OCI-LY7 (cell line): Measurements from ENCODE around the gene RAD21L1. TPM values are rescaled to one million over a fixed set of nuclear protein-coding genes. Genes with fewer than 3 reads are reported as not detected.

Experiments used
- BruUV-seq: library from RNA; stranded (reverse); fragments of 400-500 nt; replicated peaks from 2 replicates; lab custom pipeline; 2021; lab: Mats Ljungman, UMichigan
- CTCF ChIA-PET: fragments of 300-600 bp; sonication (Branson Sonifier 250); formaldehyde crosslinking; loops from one replicate; lab custom pipeline; 2022; ENCODE audit warnings: antibody characterized with exemption; ENCODE audit not compliant: unreplicated experiment; lab: Charles Lee
- POLR2A ChIA-PET: fragments of 300-600 bp; sonication (Branson Sonifier 250); formaldehyde crosslinking; loops from one replicate; lab custom pipeline; 2022; ENCODE audit warnings: antibody characterized with exemption; lab: Charles Lee
- DNase-seq: peaks from one replicate; pipeline ENCODE4 v3.0.0-alpha.2; 2015; ENCODE audit warnings: low spot score
- H2AFZ ChIP-seq: fragments of 200-600 bp; sonication (generic), shearing (Covaris generic); 2 replicates; pipeline ENCODE4 v1.6.1; 2014; ENCODE audit warnings: mild to moderate bottlenecking, antibody characterized with exemption, low read length, moderate library complexity
- H3K27ac ChIP-seq: fragments of 200-600 bp; sonication (generic); 2 replicates; pipeline ENCODE4 v1.5.1; 2014; ENCODE audit warnings: mixed run types, low read depth, mild to moderate bottlenecking, moderate library complexity, low read length, inconsistent platforms; ENCODE audit not compliant: poor library complexity, severe bottlenecking
- H3K36me3 ChIP-seq: fragments of 200-600 bp; sonication (generic); 2 replicates; pipeline ENCODE4 v1.6.1; 2014; ENCODE audit warnings: mild to moderate bottlenecking, antibody characterized with exemption, low read length, moderate library complexity, mixed read lengths; ENCODE audit not compliant: insufficient read depth
- H3K4me1 ChIP-seq: fragments of 200-600 bp; sonication (generic); 2 replicates; pipeline ENCODE4 v1.5.1; 2014; ENCODE audit warnings: mild to moderate bottlenecking, low read length; ENCODE audit not compliant: insufficient read depth, poor library complexity, severe bottlenecking
- H3K4me2 ChIP-seq: fragments of 200-600 bp; sonication (generic); 2 replicates; pipeline ENCODE4 v1.6.1; 2014; ENCODE audit warnings: mild to moderate bottlenecking, low read length
- H3K4me3 ChIP-seq: fragments of 200-600 bp; sonication (generic); 2 replicates; pipeline ENCODE4 v1.5.1; 2014; ENCODE audit warnings: mild to moderate bottlenecking, low read depth, low read length; ENCODE audit not compliant: poor library complexity, severe bottlenecking
- H3K79me2 ChIP-seq: fragments of 200-600 bp; sonication (generic); 2 replicates; pipeline ENCODE4 v1.6.1; 2016; ENCODE audit warnings: low read depth, mild to moderate bottlenecking, low read length, moderate library complexity, mixed read lengths; ENCODE audit not compliant: insufficient read depth
- H3K9me2 ChIP-seq: fragments of 200-600 bp; sonication (generic); 2 replicates; pipeline ENCODE4 v1.6.1; 2016; ENCODE audit warnings: mild to moderate bottlenecking, low read length, mixed read lengths; ENCODE audit not compliant: insufficient read depth
- H3K9me3 ChIP-seq: fragments of 200-600 bp; sonication (generic); 2 replicates; pipeline ENCODE4 v1.6.1; 2014; ENCODE audit warnings: mild to moderate bottlenecking, mixed run types, low read length, mixed read lengths
- H4K20me1 ChIP-seq: fragments of 200-600 bp; sonication (generic); 2 replicates; pipeline ENCODE4 v1.6.1; 2014; ENCODE audit warnings: mild to moderate bottlenecking, antibody characterized with exemption, low read length, moderate library complexity, mixed read lengths; ENCODE audit not compliant: insufficient read depth
- EZH2phosphoT487 ChIP-seq: fragments of 200-600 bp; sonication (generic); IDR thresholded peaks from 2 replicates; pipeline ENCODE4 v1.6.1; 2018; ENCODE audit warnings: low read depth, borderline replicate concordance, mild to moderate bottlenecking, mixed run types, antibody characterized with exemption, low read length, moderate library complexity, mixed read lengths
- intact Hi-C: fragments of 100-400 bp; cut with micrococcal nuclease; formaldehyde crosslinking; loops from one replicate; pipeline ENCODE4 v1.10.0; 2022; ENCODE audit not compliant: unreplicated experiment
- total RNA-seq, 2 experiments: library from RNA; depleted of rRNA in 1 of 2; stranded (reverse); fragments of >200 nt in 1 of 2; shearing (Covaris generic) in 1 of 2; gene quantifications; 2 replicates each; pipeline ENCODE4 v1.2.3, GENCODE V29; 2014 to 2022
- TF ChIP-seq, protein P1 (sequence below): fragments of 200-600 bp; sonication (generic); conservative IDR thresholded peaks from 2 replicates; pipeline ENCODE4 v1.5.1; 2014; ENCODE audit warnings: mild to moderate bottlenecking, antibody characterized with exemption, low read length, moderate library complexity, mixed read lengths

The RAD21L1 gene
- total RNA-seq, 2 experiments from 2014 or later, result not detected

DNA sequence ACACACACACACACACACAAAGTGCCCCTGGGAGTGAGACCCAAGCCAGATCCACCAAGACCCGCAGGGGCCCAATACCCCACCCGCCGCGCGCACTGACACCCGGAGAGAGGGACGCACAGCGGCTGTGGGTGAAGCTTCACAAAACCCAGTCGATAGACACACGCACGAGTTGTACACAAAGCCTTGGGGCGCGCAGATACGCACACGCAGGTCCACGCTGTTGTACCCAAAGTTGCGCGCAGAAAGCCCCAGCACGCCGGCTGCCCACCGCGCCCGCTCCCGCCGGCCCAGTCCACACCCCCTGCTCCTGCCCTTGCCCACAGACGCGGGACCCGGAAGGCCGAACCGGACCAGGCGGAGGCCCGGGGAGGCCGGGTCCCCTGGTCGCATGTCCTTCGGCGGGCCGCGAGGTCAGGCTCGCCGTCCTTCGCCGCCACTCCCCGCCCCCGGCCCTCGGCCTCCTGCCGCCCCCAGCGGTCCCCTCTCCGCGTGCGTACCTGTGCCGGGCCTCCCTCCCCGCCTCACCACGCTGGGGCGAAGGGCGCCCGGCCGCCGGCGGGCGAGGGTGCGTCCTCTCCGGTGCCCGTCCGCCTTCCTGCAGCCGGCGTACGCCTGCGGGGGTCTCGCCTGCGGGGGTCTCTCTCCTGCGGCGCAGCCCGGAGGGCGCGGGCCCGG lies 41.1 kb upstream of the RAD21L1 start, which contains the start of gene TMEM74B:
TMEM74B (minus strand) TSS at position 344 of the 678 bp plus-strand sequence. CDS start 1,180 bp downstream, outside the sequence.
- POLR2A ChIA-PET, result no interaction called here
- H3K9me2 ChIP-seq, result no peaks in the 10 kb centered on the region
- CTCF ChIA-PET, result no interaction called here
- intact Hi-C loops, result no loop called here
- H3K9me3 ChIP-seq, result no peaks in the 10 kb centered on the region
- no peaks in the 10 kb centered on the region for H3K79me2 ChIP-seq
- no TSS peak for BruUV-seq
- no peak within 1 kb of the TSS; the same call in 1 of the 2 replicates for H3K4me2 ChIP-seq
- no peak for DNase-seq
- H3K27ac ChIP-seq, result no peak within 1 kb of the TSS
- no peaks in the 10 kb centered on the region for H3K4me1 ChIP-seq
- no peak within 1 kb of the TSS for H3K4me3 ChIP-seq
- no peak within 1 kb of the TSS for H2AFZ ChIP-seq
- H3K36me3 ChIP-seq, result no peaks in the 10 kb centered on the region
- no peaks in the 10 kb centered on the region for H4K20me1 ChIP-seq
- TF ChIP-seq, protein P1, sequence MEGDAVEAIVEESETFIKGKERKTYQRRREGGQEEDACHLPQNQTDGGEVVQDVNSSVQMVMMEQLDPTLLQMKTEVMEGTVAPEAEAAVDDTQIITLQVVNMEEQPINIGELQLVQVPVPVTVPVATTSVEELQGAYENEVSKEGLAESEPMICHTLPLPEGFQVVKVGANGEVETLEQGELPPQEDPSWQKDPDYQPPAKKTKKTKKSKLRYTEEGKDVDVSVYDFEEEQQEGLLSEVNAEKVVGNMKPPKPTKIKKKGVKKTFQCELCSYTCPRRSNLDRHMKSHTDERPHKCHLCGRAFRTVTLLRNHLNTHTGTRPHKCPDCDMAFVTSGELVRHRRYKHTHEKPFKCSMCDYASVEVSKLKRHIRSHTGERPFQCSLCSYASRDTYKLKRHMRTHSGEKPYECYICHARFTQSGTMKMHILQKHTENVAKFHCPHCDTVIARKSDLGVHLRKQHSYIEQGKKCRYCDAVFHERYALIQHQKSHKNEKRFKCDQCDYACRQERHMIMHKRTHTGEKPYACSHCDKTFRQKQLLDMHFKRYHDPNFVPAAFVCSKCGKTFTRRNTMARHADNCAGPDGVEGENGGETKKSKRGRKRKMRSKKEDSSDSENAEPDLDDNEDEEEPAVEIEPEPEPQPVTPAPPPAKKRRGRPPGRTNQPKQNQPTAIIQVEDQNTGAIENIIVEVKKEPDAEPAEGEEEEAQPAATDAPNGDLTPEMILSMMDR, result no peak
- TF ChIP-seq EZH2phosphoT487, result no peak

DNA sequence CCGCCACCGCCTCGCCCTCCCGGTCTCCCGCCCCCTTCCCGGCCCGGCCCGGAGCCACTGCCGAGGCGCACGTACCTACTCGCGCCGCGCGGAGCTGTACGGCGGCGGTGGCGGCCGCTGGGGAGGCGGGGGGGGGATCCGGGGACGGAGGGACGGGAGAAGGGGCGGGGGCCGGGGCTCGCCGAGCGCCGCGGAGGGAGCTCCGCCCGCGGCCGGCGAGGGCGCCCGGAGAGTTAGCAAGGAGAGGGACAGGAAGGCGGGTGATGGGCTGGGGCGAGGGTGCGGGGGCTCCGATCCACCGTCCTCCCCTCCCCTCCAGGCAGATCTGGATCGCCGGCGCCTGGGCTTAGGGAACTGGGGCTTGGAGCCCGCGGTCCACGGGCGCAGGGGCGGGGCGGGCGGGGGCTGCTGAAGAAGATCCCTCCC lies 40.5 kb upstream of the RAD21L1 start:
- DNase-seq, result no peak
- H3K36me3 ChIP-seq, result no peaks in the 10 kb centered on the region
- no peak overlapping the region for H2AFZ ChIP-seq
- no peaks in the 10 kb centered on the region for H4K20me1 ChIP-seq
- no peak overlapping the region for H3K4me2 ChIP-seq
- H3K4me1 ChIP-seq, result no peaks in the 10 kb centered on the region
- POLR2A ChIA-PET, result no interaction called here
- TF ChIP-seq, protein P1, result no peak
- no peak for TF ChIP-seq EZH2phosphoT487
- H3K79me2 ChIP-seq, result no peaks in the 10 kb centered on the region
- no peaks in the 10 kb centered on the region for H3K9me3 ChIP-seq
- H3K4me3 ChIP-seq, result no peak overlapping the region
- no peak overlapping the region for H3K27ac ChIP-seq
- CTCF ChIA-PET, result no interaction called here
- no TSS peak for BruUV-seq
- intact Hi-C loops, result no loop called here
- no peaks in the 10 kb centered on the region for H3K9me2 ChIP-seq

DNA sequence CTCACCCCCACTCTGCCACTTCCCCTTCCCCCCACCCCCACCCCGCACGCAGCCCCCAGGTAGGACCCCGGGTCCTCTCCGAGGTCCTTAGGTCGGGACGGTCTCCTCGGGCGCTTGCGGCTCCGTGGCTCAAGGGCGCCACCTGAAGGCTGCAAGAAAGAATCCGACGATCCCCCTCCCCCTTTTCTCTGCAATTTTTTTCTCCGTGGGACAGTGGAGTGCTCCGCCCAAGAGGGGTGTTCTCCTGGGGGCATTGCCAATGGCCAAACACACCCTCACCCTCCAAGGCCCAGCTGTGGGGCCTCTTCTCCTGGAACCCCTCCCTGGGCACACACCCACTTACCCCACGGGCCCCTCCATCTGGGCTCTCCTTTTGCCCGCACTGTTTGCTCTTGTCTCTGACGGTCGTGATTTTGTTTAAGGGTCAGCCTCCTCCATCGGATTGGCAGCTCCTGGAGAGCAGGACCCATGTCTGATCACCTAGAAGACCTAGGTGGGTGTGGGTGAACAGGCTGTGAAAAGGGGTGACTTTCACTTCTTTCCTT lies 40.0 kb upstream of the RAD21L1 start:
- CTCF ChIA-PET, result no interaction called here
- Histone ChIP-seq H4K20me1 (no peaks in the 10 kb centered on the region), H3K36me3 (no peaks in the 10 kb centered on the region), H3K9me2 (no peaks in the 10 kb centered on the region), H3K79me2 (no peaks in the 10 kb centered on the region), H3K4me1 (no peaks in the 10 kb centered on the region), H3K4me2 (no peak overlapping the region; the same call in 1 of the 2 replicates), H3K9me3 (no peaks in the 10 kb centered on the region), H3K4me3 (no peak overlapping the region), H2AFZ (no peak overlapping the region), H3K27ac (no peak overlapping the region)
- TF ChIP-seq, protein P1, result peak; percentile 66
- TF ChIP-seq EZH2phosphoT487, result no peak
- intact Hi-C loops, result no loop called here
- POLR2A ChIA-PET, result no interaction called here
- no TSS peak for BruUV-seq
- DNase-seq, result peak; percentile 45
